Panc1 (cell line): ENCODE measurements around the gene CD44.

Experiments used
- REST ChIP-seq, 2 experiments: IDR thresholded peaks; 2 replicates each; pipeline ENCODE4 v1.6.1; 2011 to 2012; ENCODE audit warnings: low read depth in 2 of 2, control low read depth in 1 of 2, low read length in 1 of 2, mild to moderate bottlenecking in 1 of 2, moderate library complexity in 1 of 2; ENCODE audit not compliant: insufficient read depth in 1 of 2
- SIN3A ChIP-seq: IDR thresholded peaks from 2 replicates; pipeline ENCODE4 v1.6.1; 2012; ENCODE audit warnings: low read depth, mild to moderate bottlenecking, low read length, moderate library complexity, borderline replicate concordance; ENCODE audit not compliant: insufficient read depth
- TF ChIP-seq, protein P1 (sequence below): fragments of 450-650 bp; IDR thresholded peaks from 2 replicates; pipeline ENCODE4 v1.5.1; 2017; ENCODE audit warnings: mild to moderate bottlenecking

DNA sequence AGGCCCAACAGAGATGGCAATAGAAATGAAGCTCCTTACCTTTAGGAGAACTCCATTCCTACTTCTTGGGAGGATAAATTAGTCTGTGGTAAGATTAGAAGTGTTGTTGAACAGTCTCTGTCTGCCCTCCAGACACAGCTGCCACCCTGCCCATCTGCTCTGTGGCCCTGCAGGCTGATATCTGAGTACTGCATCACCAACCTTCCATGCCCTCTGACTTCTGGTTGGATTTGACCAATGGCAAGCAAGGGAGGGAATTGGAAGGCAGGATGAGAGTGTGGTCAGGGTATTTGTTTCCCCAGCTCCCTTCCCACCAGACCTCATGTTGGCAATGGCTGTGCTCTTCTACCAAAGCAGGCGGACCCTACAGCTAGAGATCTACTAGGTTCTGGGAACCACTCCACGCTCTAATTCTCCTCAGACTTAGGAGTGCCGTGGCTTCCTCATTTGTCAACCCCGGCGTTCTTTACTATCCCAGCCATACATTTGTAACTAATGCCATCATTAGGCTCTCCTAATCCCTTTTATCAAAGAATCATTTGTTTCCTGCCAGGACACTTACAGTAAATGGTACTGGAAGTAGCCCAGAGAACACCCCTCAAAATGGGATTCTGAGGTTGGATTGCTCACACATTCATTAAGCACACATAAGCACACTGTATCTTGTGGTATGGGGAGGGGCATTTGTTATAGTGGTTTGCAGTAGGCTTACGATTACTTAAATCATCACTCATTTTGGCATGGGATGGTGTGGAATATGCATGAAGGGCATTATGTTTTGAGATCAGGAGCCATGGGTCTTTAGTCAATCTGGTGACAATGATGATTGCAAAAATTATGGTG is 35.4 kb upstream of the CD44 start:
- TF ChIP-seq, protein P1, sequence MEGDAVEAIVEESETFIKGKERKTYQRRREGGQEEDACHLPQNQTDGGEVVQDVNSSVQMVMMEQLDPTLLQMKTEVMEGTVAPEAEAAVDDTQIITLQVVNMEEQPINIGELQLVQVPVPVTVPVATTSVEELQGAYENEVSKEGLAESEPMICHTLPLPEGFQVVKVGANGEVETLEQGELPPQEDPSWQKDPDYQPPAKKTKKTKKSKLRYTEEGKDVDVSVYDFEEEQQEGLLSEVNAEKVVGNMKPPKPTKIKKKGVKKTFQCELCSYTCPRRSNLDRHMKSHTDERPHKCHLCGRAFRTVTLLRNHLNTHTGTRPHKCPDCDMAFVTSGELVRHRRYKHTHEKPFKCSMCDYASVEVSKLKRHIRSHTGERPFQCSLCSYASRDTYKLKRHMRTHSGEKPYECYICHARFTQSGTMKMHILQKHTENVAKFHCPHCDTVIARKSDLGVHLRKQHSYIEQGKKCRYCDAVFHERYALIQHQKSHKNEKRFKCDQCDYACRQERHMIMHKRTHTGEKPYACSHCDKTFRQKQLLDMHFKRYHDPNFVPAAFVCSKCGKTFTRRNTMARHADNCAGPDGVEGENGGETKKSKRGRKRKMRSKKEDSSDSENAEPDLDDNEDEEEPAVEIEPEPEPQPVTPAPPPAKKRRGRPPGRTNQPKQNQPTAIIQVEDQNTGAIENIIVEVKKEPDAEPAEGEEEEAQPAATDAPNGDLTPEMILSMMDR: no peak
- TF ChIP-seq REST (IDR thresholded peaks at IDR 0.05; ENCODE audit: insufficient read depth in 1 of 2, low read depth in 2 of 2, low read length in 1 of 2): no peak
- TF ChIP-seq SIN3A: no peak
